ENCODE measurements around the gene REXO5. TPM values are rescaled to one million over a fixed set of nuclear protein-coding genes. Genes with fewer than 3 reads are reported as not detected.
A peak's percentile ranks its signal among the peaks of the same experiment; 100 is the strongest.

Gene REXO5
- total and polyA plus RNA-seq, 2 of the 13 experiments (the other 11 are each of a cell fraction or from before 2014, with no cell fraction given) = 5.9 to 13.1 TPM

DNA sequence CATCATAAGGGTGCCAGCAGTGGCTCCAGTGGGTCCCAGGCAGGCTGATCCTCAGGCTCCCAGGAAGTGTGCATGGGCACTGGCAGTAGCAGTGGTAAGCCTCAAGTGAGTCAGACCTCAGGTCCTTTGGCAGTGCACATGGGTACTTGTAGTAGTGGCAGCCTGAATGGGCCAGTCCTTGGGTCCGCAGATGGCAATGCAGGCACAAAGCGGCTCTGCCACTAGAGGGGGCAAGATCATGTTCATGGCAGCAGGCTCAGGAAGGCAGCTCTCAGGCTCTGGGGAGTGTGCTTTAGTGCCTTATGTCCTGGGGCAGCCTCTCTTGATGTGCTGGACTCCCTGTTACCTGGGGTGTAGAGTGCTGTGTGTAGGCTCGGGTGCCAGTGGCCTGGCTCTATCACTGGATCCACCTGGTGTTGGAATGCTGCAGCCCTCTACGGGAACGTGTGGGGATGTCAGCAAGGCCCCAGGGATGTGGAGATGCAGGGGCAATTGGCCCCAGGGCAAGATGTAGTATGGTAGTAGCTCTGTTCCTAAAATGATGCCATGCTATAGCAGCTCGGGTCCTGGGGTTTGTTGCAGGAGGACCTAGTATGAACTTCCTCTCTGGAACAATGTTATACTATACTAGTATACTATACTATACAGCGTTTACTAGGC is 31.5 kb upstream of the REXO5 start (continued):
- TF ChIP-seq YEATS4 (CRISPR knock-in tag; IDR thresholded peaks at IDR 0.05; ENCODE audit: borderline replicate concordance) (no peak), ZNF234 (CRISPR knock-in tag; conservative IDR thresholded peaks at IDR 0.05) (0 out of 2 replicates have a peak, but pooled peaks have one; percentile 25), ONECUT2 (CRISPR knock-in tag; IDR thresholded peaks at IDR 0.05) (no peak), SMARCC2 (IDR thresholded peaks at IDR 0.05) (no peak), MTA1 (CRISPR knock-in tag; IDR thresholded peaks at IDR 0.05; ENCODE audit: borderline replicate concordance) (0 out of 2 replicates have a peak, but pooled peaks have one; percentile 26), NCOR1 (IDR thresholded peaks at IDR 0.05; ENCODE audit: borderline replicate concordance, low read length) (no peak), YY1 (IDR thresholded peaks at IDR 0.05; ENCODE audit: insufficient read depth, insufficient replicate concordance, low read depth, low read length) (no peak), HNRNPUL1 (IDR thresholded peaks at IDR 0.05; ENCODE audit: low read depth, low read length) (no peak), PLRG1 (conservative IDR thresholded peaks at IDR 0.05) (no peak)
- TF ChIP-seq, protein P1, sequence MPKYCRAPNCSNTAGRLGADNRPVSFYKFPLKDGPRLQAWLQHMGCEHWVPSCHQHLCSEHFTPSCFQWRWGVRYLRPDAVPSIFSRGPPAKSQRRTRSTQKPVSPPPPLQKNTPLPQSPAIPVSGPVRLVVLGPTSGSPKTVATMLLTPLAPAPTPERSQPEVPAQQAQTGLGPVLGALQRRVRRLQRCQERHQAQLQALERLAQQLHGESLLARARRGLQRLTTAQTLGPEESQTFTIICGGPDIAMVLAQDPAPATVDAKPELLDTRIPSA (CRISPR knock-in tag; IDR thresholded peaks at IDR 0.05; ENCODE audit: borderline replicate concordance) = no peak
- TF ChIP-seq, protein P2, sequence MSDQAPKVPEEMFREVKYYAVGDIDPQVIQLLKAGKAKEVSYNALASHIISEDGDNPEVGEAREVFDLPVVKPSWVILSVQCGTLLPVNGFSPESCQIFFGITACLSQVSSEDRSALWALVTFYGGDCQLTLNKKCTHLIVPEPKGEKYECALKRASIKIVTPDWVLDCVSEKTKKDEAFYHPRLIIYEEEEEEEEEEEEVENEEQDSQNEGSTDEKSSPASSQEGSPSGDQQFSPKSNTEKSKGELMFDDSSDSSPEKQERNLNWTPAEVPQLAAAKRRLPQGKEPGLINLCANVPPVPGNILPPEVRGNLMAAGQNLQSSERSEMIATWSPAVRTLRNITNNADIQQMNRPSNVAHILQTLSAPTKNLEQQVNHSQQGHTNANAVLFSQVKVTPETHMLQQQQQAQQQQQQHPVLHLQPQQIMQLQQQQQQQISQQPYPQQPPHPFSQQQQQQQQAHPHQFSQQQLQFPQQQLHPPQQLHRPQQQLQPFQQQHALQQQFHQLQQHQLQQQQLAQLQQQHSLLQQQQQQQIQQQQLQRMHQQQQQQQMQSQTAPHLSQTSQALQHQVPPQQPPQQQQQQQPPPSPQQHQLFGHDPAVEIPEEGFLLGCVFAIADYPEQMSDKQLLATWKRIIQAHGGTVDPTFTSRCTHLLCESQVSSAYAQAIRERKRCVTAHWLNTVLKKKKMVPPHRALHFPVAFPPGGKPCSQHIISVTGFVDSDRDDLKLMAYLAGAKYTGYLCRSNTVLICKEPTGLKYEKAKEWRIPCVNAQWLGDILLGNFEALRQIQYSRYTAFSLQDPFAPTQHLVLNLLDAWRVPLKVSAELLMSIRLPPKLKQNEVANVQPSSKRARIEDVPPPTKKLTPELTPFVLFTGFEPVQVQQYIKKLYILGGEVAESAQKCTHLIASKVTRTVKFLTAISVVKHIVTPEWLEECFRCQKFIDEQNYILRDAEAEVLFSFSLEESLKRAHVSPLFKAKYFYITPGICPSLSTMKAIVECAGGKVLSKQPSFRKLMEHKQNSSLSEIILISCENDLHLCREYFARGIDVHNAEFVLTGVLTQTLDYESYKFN (CRISPR knock-in tag; conservative IDR thresholded peaks at IDR 0.05) = no peak
- TF ChIP-seq, protein P3, sequence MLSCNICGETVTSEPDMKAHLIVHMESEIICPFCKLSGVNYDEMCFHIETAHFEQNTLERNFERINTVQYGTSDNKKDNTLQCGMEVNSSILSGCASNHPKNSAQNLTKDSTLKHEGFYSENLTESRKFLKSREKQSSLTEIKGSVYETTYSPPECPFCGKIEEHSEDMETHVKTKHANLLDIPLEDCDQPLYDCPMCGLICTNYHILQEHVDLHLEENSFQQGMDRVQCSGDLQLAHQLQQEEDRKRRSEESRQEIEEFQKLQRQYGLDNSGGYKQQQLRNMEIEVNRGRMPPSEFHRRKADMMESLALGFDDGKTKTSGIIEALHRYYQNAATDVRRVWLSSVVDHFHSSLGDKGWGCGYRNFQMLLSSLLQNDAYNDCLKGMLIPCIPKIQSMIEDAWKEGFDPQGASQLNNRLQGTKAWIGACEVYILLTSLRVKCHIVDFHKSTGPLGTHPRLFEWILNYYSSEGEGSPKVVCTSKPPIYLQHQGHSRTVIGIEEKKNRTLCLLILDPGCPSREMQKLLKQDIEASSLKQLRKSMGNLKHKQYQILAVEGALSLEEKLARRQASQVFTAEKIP (CRISPR knock-in tag; IDR thresholded peaks at IDR 0.05; ENCODE audit: borderline replicate concordance) = no peak
- TF ChIP-seq, protein P4, sequence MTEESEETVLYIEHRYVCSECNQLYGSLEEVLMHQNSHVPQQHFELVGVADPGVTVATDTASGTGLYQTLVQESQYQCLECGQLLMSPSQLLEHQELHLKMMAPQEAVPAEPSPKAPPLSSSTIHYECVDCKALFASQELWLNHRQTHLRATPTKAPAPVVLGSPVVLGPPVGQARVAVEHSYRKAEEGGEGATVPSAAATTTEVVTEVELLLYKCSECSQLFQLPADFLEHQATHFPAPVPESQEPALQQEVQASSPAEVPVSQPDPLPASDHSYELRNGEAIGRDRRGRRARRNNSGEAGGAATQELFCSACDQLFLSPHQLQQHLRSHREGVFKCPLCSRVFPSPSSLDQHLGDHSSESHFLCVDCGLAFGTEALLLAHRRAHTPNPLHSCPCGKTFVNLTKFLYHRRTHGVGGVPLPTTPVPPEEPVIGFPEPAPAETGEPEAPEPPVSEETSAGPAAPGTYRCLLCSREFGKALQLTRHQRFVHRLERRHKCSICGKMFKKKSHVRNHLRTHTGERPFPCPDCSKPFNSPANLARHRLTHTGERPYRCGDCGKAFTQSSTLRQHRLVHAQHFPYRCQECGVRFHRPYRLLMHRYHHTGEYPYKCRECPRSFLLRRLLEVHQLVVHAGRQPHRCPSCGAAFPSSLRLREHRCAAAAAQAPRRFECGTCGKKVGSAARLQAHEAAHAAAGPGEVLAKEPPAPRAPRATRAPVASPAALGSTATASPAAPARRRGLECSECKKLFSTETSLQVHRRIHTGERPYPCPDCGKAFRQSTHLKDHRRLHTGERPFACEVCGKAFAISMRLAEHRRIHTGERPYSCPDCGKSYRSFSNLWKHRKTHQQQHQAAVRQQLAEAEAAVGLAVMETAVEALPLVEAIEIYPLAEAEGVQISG (CRISPR knock-in tag; IDR thresholded peaks at IDR 0.05) = 0 out of 2 replicates have a peak, but pooled peaks have one; percentile 35
- TF ChIP-seq, protein P5, sequence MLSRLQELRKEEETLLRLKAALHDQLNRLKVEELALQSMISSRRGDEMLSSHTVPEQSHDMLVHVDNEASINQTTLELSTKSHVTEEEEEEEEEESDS (CRISPR knock-in tag; IDR thresholded peaks at IDR 0.05; ENCODE audit: borderline replicate concordance) = no peak
- TF ChIP-seq, protein P6, sequence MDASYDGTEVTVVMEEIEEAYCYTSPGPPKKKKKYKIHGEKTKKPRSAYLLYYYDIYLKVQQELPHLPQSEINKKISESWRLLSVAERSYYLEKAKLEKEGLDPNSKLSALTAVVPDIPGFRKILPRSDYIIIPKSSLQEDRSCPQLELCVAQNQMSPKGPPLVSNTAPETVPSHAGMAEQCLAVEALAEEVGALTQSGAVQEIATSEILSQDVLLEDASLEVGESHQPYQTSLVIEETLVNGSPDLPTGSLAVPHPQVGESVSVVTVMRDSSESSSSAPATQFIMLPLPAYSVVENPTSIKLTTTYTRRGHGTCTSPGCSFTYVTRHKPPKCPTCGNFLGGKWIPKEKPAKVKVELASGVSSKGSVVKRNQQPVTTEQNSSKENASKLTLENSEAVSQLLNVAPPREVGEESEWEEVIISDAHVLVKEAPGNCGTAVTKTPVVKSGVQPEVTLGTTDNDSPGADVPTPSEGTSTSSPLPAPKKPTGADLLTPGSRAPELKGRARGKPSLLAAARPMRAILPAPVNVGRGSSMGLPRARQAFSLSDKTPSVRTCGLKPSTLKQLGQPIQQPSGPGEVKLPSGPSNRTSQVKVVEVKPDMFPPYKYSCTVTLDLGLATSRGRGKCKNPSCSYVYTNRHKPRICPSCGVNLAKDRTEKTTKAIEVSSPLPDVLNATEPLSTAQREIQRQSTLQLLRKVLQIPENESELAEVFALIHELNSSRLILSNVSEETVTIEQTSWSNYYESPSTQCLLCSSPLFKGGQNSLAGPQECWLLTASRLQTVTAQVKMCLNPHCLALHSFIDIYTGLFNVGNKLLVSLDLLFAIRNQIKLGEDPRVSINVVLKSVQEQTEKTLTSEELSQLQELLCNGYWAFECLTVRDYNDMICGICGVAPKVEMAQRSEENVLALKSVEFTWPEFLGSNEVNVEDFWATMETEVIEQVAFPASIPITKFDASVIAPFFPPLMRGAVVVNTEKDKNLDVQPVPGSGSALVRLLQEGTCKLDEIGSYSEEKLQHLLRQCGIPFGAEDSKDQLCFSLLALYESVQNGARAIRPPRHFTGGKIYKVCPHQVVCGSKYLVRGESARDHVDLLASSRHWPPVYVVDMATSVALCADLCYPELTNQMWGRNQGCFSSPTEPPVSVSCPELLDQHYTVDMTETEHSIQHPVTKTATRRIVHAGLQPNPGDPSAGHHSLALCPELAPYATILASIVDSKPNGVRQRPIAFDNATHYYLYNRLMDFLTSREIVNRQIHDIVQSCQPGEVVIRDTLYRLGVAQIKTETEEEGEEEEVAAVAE (CRISPR knock-in tag; IDR thresholded peaks at IDR 0.05; ENCODE audit: borderline replicate concordance) = no peak

Data from HepG2 (cell line).